ENCODE results near the gene ALK.
A peak's percentile ranks its signal among the peaks of the same experiment; 100 is the strongest.

ALK gene

DNA sequence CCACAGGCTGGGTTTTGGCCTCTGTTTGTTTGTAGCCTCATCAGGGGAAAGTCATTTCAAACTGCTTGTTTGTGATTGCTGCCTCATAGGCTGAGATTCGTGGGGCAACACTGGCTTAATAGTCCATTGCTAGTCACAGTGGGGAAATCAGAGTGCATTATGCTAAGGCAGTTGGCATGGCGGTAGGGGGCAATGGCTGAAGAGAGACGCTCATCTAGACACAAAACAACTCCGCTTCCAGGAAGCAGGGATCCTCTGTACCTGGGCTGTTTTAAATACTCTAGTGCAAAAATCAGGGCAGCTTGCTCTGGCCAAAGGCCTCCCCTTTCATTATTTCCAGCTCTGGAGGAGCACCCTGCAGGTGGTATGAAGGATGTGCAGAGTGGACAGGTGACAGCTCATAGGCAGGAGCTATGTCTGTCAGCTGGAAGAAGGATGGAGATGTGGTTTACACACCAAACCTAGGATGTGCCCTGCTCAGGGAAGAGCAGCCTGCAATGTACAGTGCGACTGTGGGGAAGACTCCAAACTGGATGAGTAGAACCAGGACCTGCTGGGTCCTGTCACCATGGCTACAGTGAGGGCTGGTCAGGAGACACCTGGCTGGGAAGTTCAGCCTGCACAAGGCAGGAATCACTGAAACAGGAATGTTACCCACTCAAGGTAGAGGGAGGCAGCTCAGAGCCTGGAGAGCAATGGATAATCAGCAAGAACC is 571.9 kb downstream of the ALK start:
- no peak for DNase-seq

DNA sequence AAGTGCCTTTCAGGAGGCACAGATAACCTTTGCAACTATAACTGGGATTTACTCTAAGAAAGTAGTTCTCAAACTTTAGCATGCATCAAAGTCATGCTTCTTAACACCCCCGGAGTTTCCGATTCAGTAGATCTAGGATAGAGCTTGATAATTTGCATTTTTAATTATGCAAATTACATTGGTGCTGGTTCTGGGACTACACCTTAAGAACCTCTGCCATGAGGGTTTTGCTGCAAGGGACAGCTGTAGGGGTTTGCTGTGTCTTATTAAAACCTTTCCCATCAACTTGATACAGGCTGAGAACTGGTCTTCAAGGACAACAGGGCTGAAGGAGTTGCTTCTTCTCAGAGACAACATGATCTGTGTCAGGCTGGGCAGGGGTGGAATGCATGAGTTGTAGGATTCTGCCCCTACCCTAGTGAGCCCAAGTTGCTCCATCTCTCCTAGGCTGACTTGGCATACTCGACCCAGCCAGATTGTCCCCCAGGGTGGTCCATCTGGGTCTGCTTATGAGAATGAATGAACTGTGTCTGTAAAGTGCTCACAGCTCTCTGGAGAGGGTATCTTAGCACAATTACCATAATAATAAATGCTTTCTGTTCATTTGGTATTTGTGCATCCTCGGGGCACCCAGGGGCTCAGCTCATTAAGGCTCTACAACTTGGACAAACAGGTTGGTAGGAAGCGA is 573.5 kb downstream of the ALK start:
- no peak for DNase-seq

- no peak for DNase-seq
These were observed 576.1 kb downstream of the ALK start for GRCh38 chr2:29345236-29345635.

- no peak for DNase-seq
These were observed 577.6 kb downstream of the ALK start for GRCh38 chr2:29343830-29344229.

GRCh38 chr2:29336341-29337241 is 584.8 kb downstream of the ALK start:
- DNase-seq = no peak

GRCh38 chr2:29335396-29335795 is 586.0 kb downstream of the ALK start:
- DNase-seq = no peak

- DNase-seq = no peak
These were observed 586.7 kb downstream of the ALK start for GRCh38 chr2:29334706-29335105.

DNA sequence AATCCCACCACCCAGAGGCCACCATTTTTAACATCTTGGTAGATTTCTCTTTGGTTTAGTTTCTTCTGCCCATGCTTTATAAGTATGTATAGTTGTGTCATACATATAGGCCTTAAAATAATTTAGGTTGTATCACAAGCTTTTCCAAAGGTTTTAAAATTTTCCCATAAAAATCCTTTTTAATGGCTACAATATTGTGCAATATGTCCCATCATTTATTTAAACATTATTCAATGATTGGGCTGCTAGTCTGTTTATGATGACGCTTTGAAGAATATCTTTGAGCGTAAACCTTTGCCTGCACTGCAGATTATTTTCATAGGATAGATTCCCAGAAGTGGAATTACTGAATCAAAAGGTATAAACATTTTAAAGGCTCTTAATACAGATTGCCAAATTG is 588.8 kb downstream of the ALK start:
- no peak for DNase-seq

- no peak for DNase-seq
These were observed 591.5 kb downstream of the ALK start for GRCh38 chr2:29329899-29330298.

- DNase-seq = no peak
These were observed 594.5 kb downstream of the ALK start for GRCh38 chr2:29326926-29327325.

DNA sequence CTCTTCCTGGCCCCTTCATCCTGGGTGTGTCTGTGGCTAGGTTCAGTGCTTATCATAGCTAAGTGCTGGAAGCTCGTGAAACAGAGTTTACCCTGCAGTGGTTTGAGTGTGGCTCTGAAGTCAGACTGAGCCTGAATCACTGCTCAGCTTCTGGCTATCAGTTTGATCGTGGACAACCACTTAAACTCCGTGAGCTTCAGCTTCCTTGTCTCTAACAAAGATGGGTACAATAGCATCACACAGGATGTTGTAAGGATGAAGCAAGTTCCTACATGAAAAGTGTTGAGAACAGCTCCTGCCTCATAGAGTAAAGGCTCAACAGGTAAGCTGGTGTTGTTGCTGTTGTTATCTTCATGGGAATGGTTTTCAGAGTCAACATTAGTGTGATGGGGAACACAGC is 595.8 kb downstream of the ALK start:
- no peak for DNase-seq

DNA sequence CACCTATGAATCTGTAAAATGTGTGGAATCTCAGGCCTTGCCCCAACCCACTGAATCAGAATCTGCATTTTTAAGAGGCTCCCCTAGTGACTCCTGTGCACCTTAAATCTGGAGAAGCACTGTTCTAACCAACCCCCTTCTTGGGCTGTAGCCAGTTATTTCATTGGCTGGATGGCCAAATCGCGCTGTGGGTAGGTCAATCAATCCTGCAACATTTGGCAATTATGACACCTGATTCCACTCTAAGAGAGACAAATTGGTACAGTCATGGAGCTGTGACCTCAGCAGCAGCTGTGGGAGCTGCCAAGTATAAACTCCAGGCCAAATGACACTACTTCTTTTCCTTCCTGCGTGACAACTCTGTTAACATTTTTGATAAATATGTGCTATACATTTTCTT is 597.4 kb downstream of the ALK start:
- no peak for DNase-seq

DNA sequence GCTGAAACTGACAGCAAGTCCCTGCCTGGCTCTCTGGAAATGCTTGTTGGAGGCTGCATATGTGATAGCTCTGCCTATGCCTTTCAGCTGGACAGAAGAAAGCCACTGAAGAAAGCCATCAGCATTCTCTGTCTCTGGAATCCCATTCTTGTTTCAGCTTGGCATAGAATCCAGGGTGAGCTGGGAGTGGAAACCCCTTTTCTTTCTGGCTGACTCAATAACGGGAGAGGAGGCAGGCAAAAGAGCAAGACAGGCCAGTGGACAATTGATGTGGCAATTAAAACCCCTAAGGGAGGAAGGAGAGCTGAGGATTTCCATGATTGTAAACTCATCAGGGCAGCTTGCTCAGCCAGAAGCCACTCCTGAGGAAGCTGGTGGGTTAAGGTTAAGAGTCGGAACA is 598.1 kb downstream of the ALK start:
- DNase-seq = no peak

GRCh38 chr2:29322011-29322410 is 599.4 kb downstream of the ALK start:
- no peak for DNase-seq

DNA sequence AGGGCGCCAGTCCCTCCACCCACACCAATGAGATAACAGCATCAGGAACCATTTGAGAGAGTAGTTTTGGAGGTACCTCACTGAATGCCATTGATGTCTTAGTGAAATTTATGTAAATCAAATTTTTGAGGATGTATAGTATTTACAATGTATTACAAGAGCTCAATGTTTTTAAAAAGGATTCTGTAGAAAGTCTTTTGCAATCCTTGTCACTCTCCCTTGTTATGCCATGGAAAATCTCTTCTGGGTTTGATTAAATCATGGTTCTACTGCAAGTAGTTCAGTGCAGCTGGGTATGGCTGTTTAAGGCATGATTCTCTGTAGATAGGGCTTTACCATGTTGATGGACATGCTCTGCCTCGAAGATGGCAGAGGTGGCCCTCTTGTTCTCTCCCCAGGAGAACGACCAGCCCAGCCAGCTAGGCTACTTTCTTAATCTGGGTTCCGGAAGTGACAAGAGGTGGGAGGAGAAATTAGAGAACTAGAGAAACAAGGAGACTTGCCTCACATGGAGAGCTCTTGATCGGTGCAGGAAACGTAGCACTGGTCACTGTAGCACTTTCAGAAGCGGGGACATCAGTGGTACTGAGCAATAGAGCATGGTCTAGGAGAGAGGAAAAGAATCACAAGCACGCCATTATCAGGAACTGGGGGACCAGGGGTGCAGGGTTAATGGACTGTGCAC is 603.4 kb downstream of the ALK start:
- no peak for DNase-seq

- DNase-seq = no peak
These were observed 604.3 kb downstream of the ALK start for GRCh38 chr2:29317077-29317517.

DNA sequence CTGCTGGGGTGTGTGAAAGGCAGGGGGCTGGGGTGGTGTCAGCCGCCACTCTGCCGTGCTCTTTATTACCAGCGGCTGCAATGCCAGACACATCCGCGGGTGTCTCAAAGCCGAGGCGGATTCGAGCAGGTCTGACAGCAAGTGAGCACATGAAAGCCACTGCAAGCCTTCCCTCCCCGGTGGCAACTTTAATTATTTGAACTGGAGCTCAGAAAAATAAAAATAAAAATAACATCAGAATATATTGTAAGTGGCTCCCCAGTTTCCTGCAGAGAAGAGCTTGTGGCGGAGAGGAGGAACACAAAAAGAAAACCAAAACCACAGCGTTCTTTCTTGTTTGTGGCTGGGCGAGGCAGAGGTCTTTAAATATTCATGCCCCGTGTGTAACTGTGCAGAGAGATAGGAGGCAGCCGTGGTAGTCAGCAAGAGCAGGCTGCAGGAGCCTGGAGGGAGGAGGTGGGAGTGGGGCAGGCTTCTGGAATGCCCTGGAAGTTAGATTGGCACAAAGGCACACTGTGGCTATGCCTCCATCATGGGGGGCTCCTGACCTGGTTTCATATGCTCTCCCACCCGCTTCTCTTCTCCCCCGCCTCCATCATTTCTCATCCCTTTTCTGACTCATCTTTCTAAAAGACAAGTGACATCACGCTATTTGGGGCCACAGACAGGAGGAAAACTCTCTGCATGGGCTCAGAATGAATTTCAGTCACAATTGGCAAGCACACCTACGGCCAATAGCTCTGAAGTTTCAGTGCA is 606.4 kb downstream of the ALK start:
- DNase-seq = peak; percentile 7

GRCh38 chr2:29311458-29311857 is 609.9 kb downstream of the ALK start:
- no peak for DNase-seq

DNA sequence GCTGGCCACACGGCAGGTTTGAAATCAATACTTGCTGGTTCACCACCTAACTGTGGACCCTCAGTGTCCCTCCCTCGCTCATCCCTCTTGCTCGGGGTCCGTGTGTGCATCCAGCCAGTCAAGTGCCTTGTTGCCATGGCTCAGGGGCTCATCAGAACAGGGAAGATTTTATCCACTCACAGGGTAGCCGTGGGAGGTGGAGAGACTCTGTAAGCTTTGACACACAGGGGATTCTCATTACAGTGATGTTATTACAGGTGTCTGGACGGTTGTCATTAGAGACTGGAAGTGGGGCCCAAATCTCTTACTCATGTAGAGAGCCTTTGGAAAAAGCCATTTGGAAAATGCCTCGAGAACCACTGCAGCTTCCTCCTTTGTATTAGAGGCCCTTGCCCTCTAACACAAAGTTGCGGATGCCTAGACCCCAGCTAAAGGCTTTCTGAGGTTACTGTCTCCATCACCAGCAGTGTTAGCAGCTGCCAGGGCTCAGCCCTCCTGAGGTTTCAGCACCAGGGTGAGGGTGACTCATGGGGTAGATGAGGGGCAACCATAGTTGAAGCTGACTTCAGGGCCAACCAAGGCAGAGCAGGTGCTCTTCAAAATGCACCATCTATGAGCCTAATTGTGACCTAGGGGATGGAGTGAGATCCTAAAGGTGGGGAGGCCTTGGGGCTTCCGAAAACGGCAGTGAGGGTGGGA is 610.6 kb downstream of the ALK start:
- DNase-seq = no peak

DNA sequence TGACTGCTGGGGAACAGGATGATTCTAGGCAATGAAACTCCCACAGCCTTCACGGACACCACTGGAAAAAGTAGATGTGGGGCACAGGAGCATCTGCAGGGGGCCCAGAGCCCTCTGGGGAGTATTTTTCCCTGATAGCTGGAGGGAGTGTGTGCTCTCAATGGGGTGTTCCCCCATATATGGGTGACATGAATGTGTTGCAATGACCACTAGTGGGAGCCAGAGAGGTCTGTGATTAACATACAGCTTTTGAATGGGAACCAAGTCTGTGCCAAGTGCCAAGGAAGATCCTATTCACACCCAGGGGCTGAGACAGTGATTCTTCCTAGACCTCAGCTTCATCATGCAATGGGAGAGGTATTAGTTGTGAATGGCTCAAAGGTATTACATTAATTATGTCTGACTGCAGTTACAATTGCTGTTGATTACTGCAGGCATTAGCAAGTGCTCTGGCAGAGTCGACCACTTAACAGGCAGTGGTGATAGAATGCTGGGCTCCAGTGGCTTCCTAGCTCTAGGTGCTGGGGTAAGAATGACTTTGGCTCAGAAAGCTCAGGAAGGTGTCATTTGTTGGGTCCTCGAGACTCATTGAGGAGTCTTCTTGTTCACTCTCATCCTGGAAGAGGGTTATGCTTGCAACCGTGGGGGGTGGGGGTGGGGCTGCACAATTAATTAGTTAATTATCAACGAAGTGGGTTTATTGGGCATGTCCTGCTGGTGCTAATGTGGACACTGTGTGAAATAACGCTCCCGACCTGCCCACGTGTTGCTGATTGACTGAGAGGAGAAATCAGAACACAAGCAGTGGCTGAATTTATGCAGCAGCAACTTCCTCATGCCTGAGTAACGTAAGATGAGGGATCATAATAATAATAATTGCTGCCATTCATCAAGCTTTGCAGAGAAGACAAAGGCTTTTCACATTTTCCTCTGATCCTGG is 612.0 kb downstream of the ALK start:
- DNase-seq = no peak

All from activated gamma-delta T cell (primary cell).